HepG2 (cell line): ENCODE results near the gene SPSB1. TPM values are rescaled to one million over a fixed set of nuclear protein-coding genes. Genes with fewer than 3 reads are reported as not detected.
A peak's percentile ranks its signal among the peaks of the same experiment; 100 is the strongest.

ENCODE experiments used
- ATAC-seq: fragments of 200-7000 bp; cut with Tn5 transposase; 3 replicates; pipeline ENCODE4 v1.9.1; 2020; ENCODE audit warnings: mild to moderate bottlenecking, moderate library complexity
- BruUV-seq: library from RNA; stranded (reverse); fragments of 400-500 nt; replicated peaks from 2 replicates; lab custom pipeline; 2021; lab: Mats Ljungman, UMichigan
- CTCF ChIA-PET: fragments of 300-600 bp; formaldehyde crosslinking; extraction: SDS; loops from one replicate; lab custom pipeline; 2021; ENCODE audit warnings: low total read pairs, inconsistent platforms, low intra/inter-chr PET ratio; lab: Yijun Ruan, JAX
- POLR2A ChIA-PET: fragments of 350-600 bp; sonication (Branson Sonifier 250); formaldehyde crosslinking; loops from one replicate; lab custom pipeline; 2020; ENCODE audit warnings: antibody characterized with exemption, inconsistent platforms; lab: Yijun Ruan, JAX
- DNase-seq: peaks from one replicate; pipeline ENCODE4 v3.0.0-alpha.2; 2015; ENCODE audit warnings: low spot score
- FAIRE-seq: peaks from 3 replicates; lab custom pipeline; 2011; peaks lifted over from hg19 to GRCh38; lab: Jason Lieb, UNC
- H2AFZ ChIP-seq: one replicate; pipeline ENCODE4 v1.6.1; 2011; ENCODE audit warnings: low read length, inconsistent platforms
- H3K27ac ChIP-seq: fragments of 300-600 bp; 3 replicates; pipeline ENCODE4 v1.8.0; 2011; ENCODE audit warnings: mixed run types, mild to moderate bottlenecking, mixed read lengths, low read length, inconsistent platforms; ENCODE audit not compliant: insufficient read depth; ENCODE audit errors: extremely low read length
- H3K27me3 ChIP-seq, 2 experiments: fragments of 200-600 bp in 1 of 2; 2 replicates in 1 of 2; 3 replicates in 1 of 2; pipeline versions ENCODE4 v1.6.0 to v1.8.0; 2011; ENCODE audit warnings: low read length in 2 of 2, mild to moderate bottlenecking in 2 of 2, moderate library complexity in 2 of 2, inconsistent platforms in 1 of 2; ENCODE audit not compliant: insufficient read depth in 2 of 2, control insufficient read depth in 1 of 2
- H3K36me3 ChIP-seq, 2 experiments: fragments of 200-600 bp in 1 of 2; replicated peaks in 1 of 2; 2 replicates in 1 of 2; 3 replicates in 1 of 2; pipeline versions ENCODE4 v1.5.1 to v1.8.0; 2011; ENCODE audit warnings: low read length in 2 of 2, inconsistent platforms in 1 of 2; ENCODE audit not compliant: insufficient read depth in 2 of 2, control insufficient read depth in 1 of 2
- H3K4me1 ChIP-seq: 2 replicates; pipeline ENCODE4 v1.5.1; 2012; ENCODE audit warnings: low read length, inconsistent platforms; ENCODE audit not compliant: insufficient read depth
- H3K4me2 ChIP-seq: 2 replicates; pipeline ENCODE4 v1.6.0; 2011; ENCODE audit warnings: low read depth, low read length, inconsistent platforms
- H3K4me3 ChIP-seq, 3 experiments: fragments of 200-600 bp in 1 of 3; sonication (generic), shearing (Covaris generic) in 1 of 3; replicated peaks in 1 of 3; 2 replicates each; pipeline ENCODE4 v1.5.1; 2011 to 2016; ENCODE audit warnings: low read length in 3 of 3, inconsistent platforms in 2 of 3, low read depth in 2 of 3, mild to moderate bottlenecking in 2 of 3, control low read depth in 1 of 3, mixed read lengths in 1 of 3; ENCODE audit not compliant: insufficient read depth in 1 of 3
- H3K79me2 ChIP-seq: one replicate; pipeline ENCODE4 v1.6.1; 2011; ENCODE audit warnings: low read length, inconsistent platforms; ENCODE audit not compliant: insufficient read depth
- H3K9ac ChIP-seq: 2 replicates; pipeline ENCODE4 v1.6.0; 2011; ENCODE audit warnings: mild to moderate bottlenecking, low read depth, low read length, inconsistent platforms; ENCODE audit not compliant: insufficient read depth
- H3K9me3 ChIP-seq: 2 replicates; pipeline ENCODE4 v1.5.1; 2012; ENCODE audit warnings: mild to moderate bottlenecking, low read length
- H4K20me1 ChIP-seq: 2 replicates; pipeline ENCODE4 v1.6.0; 2011; ENCODE audit warnings: inconsistent platforms, mild to moderate bottlenecking, low read length, moderate library complexity; ENCODE audit not compliant: insufficient read depth
- ADNP ChIP-seq: sonication (generic); formaldehyde crosslinking; IDR thresholded peaks from 2 replicates; pipeline ENCODE4 v1.4.0; 2020; ENCODE audit warnings: missing genetic modification reagents
- ASH2L ChIP-seq: fragments of 300-600, 200-600 bp; sonication (generic); IDR thresholded peaks from 2 replicates; pipeline ENCODE4 v1.7.0; 2017; ENCODE audit warnings: low read depth, mild to moderate bottlenecking, moderate library complexity, mixed read lengths, low read length; ENCODE audit not compliant: insufficient read length
- FOXP1 ChIP-seq, 2 experiments: fragments of 450-650 bp in 1 of 2; IDR thresholded peaks; 2 replicates each; pipeline ENCODE4 v1.6.1; 2017 to 2018; ENCODE audit warnings: antibody characterized with exemption in 1 of 2
- IRF2 ChIP-seq: IDR thresholded peaks from 2 replicates; pipeline ENCODE4 v1.6.1; 2018; ENCODE audit warnings: missing genetic modification reagents, missing compliant biosample characterization
- JUND ChIP-seq: sonication (generic); formaldehyde crosslinking; IDR thresholded peaks from 2 replicates; pipeline ENCODE4 v1.8.0; 2022; ENCODE audit warnings: mild to moderate bottlenecking, missing genetic modification reagents
- MIER2 ChIP-seq: IDR thresholded peaks from 2 replicates; pipeline ENCODE4 v1.6.1; 2016; ENCODE audit warnings: missing biosample characterization, missing genetic modification reagents
- NR0B2 ChIP-seq: sonication (generic); formaldehyde crosslinking; IDR thresholded peaks from 2 replicates; pipeline ENCODE4 v1.4.0; 2020; ENCODE audit warnings: mild to moderate bottlenecking, missing genetic modification reagents
- PHF21A ChIP-seq: sonication (generic); formaldehyde crosslinking; IDR thresholded peaks from 2 replicates; pipeline ENCODE4 v1.5.0; 2020; ENCODE audit warnings: mild to moderate bottlenecking, missing genetic modification reagents
- POLR2G ChIP-seq: fragments of 200-400 bp; formaldehyde crosslinking; IDR thresholded peaks from 2 replicates; pipeline ENCODE4 v1.6.1; 2018; ENCODE audit warnings: mild to moderate bottlenecking, low read depth, low read length, moderate library complexity
- PRDM4 ChIP-seq: sonication (generic); formaldehyde crosslinking; IDR thresholded peaks from 2 replicates; pipeline ENCODE4 v1.9.0; 2021; ENCODE audit warnings: missing genetic modification reagents, borderline replicate concordance
- SAFB2 ChIP-seq: sonication (generic); formaldehyde crosslinking; IDR thresholded peaks from 2 replicates; pipeline ENCODE4 v1.5.1; 2020; ENCODE audit warnings: missing genetic modification reagents, low read depth, mild to moderate bottlenecking, borderline replicate concordance
- SALL2 ChIP-seq: sonication (generic); formaldehyde crosslinking; IDR thresholded peaks from 2 replicates; pipeline ENCODE4 v1.8.1; 2023; ENCODE audit warnings: mild to moderate bottlenecking, missing genetic modification reagents, inconsistent platforms
- SNAI1 ChIP-seq: sonication (generic); formaldehyde crosslinking; IDR thresholded peaks from 2 replicates; pipeline ENCODE4 v1.5.0; 2020; ENCODE audit warnings: mild to moderate bottlenecking, missing genetic modification reagents, borderline replicate concordance
- SPEN ChIP-seq: sonication (generic); formaldehyde crosslinking; IDR thresholded peaks from 2 replicates; pipeline ENCODE4 v1.5.1; 2020; ENCODE audit warnings: low read depth, mild to moderate bottlenecking, missing genetic modification reagents
- THRA ChIP-seq: sonication (generic); formaldehyde crosslinking; IDR thresholded peaks from 2 replicates; pipeline ENCODE4 v1.4.0; 2020; ENCODE audit warnings: missing genetic modification reagents, borderline replicate concordance
- ZNF276 ChIP-seq: sonication (generic); formaldehyde crosslinking; IDR thresholded peaks from 2 replicates; pipeline ENCODE4 v1.4.0; 2020; ENCODE audit warnings: mild to moderate bottlenecking, low read depth, missing genetic modification reagents
- ZNF33A ChIP-seq: sonication (generic); formaldehyde crosslinking; IDR thresholded peaks from 2 replicates; pipeline ENCODE4 v1.5.1; 2020; ENCODE audit warnings: missing genetic modification reagents, mild to moderate bottlenecking, moderate library complexity, borderline replicate concordance
- ZNF501 ChIP-seq: sonication (generic); formaldehyde crosslinking; IDR thresholded peaks from 2 replicates; pipeline ENCODE4 v1.5.1; 2020; ENCODE audit warnings: mild to moderate bottlenecking, moderate library complexity, missing genetic modification reagents
- ZNF703 ChIP-seq: sonication (generic); formaldehyde crosslinking; IDR thresholded peaks from 2 replicates; pipeline ENCODE4 v1.5.1; 2020; ENCODE audit warnings: missing genetic modification reagents, mild to moderate bottlenecking, moderate library complexity, borderline replicate concordance
- ZNF709 ChIP-seq: sonication (generic); formaldehyde crosslinking; IDR thresholded peaks from 2 replicates; pipeline ENCODE4 v1.5.0; 2020; ENCODE audit warnings: mild to moderate bottlenecking, missing genetic modification reagents
- WGBS: methylation state at CpG from one replicate; pipeline ENCODE4 v1.1.6; 2017; ENCODE audit warnings: low lambda C conversion rate; 5-methylcytosine and 5-hydroxymethylcytosine counted together
- in situ Hi-C: cut with HindIII; loops from 2 replicates; pipeline ENCODE4 v1.10.0; 2017; ENCODE audit warnings: low pct_unique_long_range_greater_than_20kb; ENCODE audit not compliant: extremely low pct_ligation_motif_present
- intact Hi-C: fragments of 100-400 bp; cut with micrococcal nuclease; formaldehyde crosslinking; loops from one replicate; pipeline ENCODE4 v1.10.0; 2022; ENCODE audit not compliant: unreplicated experiment
- polyA plus RNA-seq, 8 experiments: library from polyadenylated mRNA; depleted of rRNA in 3 of 8; stranded (reverse) in 7 of 8; unstranded in 1 of 8; fragments of >200 nt; fragmentation: Illumina TruSeq in 4 of 8; extraction: Trizol in 4 of 8; gene quantifications; 2 replicates each; pipeline versions ENCODE4 v1.2.1 to v1.2.3, GENCODE V29; 2011 to 2016; ENCODE audit warnings: low read depth in 4 of 8, missing spikeins in 1 of 8, mixed read lengths in 1 of 8; ENCODE audit not compliant: insufficient read depth in 1 of 8
- total RNA-seq, 5 experiments: library from RNA; depleted of rRNA; stranded (reverse); fragments of >200 nt; fragmentation: Illumina TruSeq; extraction: Trizol; gene quantifications; 2 replicates each; pipeline ENCODE4 v1.2.3, GENCODE V29; 2016; ENCODE audit warnings: low read depth in 1 of 5

SPSB1 gene
- total and polyA plus RNA-seq, 2 of the 13 experiments (the other 11 are each of a cell fraction or from before 2014, with no cell fraction given): 5.0 to 8.0 TPM

- TF ChIP-seq ZNF703 (no peak), PRDM4 (no peak), MIER2 (no peak), NR0B2 (CRISPR knock-in tag) (no peak), ZNF709 (CRISPR knock-in tag) (no peak), POLR2G (no peak), SPEN (CRISPR knock-in tag) (no peak), ZNF276 (CRISPR knock-in tag) (no peak), SAFB2 (CRISPR knock-in tag) (no peak), THRA (no peak), PHF21A (no peak), FOXP1 (IDR thresholded peaks at IDR 0.05) (no peak), FOXP1 (CRISPR knock-in tag; IDR thresholded peaks at IDR 0.05) (no peak), ZNF501 (CRISPR knock-in tag) (no peak), ADNP (CRISPR knock-in tag) (no peak), SNAI1 (CRISPR knock-in tag) (no peak), ASH2L (no peak), IRF2 (CRISPR knock-in tag) (no peak), SALL2 (CRISPR knock-in tag) (no peak), JUND (CRISPR knock-in tag) (no peak), ZNF33A (no peak)
- in situ Hi-C loops (no loop called here), intact Hi-C loops (no loop called here)
- H3K27me3 ChIP-seq: peaks cover 3 to 27% of the 10 kb centered on the region in 2 experiments; a peak in 3 of 5 replicates
- H2AFZ ChIP-seq: no peak overlapping the region
- CTCF ChIA-PET: no interaction called here
- POLR2A ChIA-PET: no interaction called here
- no peak for FAIRE-seq
- no TSS peak for BruUV-seq
- H3K4me3 ChIP-seq: no peak overlapping the region
- peaks cover 37% of the 10 kb centered on the region for H3K4me1 ChIP-seq
- peak overlapping the region; percentile 57 for H3K4me2 ChIP-seq
- no peak overlapping the region for H3K27ac ChIP-seq
- no peaks in the 10 kb centered on the region for H4K20me1 ChIP-seq
- WGBS: 21% methylated on average over 3 of the region's 5 CpGs
- no peaks in the 10 kb centered on the region for H3K9me3 ChIP-seq
- DNase-seq: no peak
- ATAC-seq: peak; percentile 40
- no peak overlapping the region for H3K9ac ChIP-seq
- no peaks in the 10 kb centered on the region for H3K79me2 ChIP-seq
- H3K36me3 ChIP-seq: no peaks in the 10 kb centered on the region
Measured at GRCh38 chr1:9376430-9376829, 83.7 kb downstream of the SPSB1 start.
